Measurements from ENCODE around the gene PTPN1.
"Not testable (repeated sequence)": the region's sequence is repeated elsewhere in the genome, so short reads cannot be mapped to it uniquely, and the experiment has no call there.

Gene PTPN1

GRCh38 chr20:50615407-50615806 lies 105.2 kb downstream of the PTPN1 start:
- no peak for DNase-seq

GRCh38 chr20:50617022-50617421 lies 106.8 kb downstream of the PTPN1 start:
- DNase-seq = no peak

GRCh38 chr20:50618537-50618936 lies 108.4 kb downstream of the PTPN1 start:
- DNase-seq = no peak

GRCh38 chr20:50620459-50620858 lies 110.3 kb downstream of the PTPN1 start:
- DNase-seq = not testable (repeated sequence)

GRCh38 chr20:50621068-50621665 lies 111.0 kb downstream of the PTPN1 start:
- no peak for DNase-seq

GRCh38 chr20:50624351-50625016 lies 114.3 kb downstream of the PTPN1 start:
- DNase-seq = no peak

DNA sequence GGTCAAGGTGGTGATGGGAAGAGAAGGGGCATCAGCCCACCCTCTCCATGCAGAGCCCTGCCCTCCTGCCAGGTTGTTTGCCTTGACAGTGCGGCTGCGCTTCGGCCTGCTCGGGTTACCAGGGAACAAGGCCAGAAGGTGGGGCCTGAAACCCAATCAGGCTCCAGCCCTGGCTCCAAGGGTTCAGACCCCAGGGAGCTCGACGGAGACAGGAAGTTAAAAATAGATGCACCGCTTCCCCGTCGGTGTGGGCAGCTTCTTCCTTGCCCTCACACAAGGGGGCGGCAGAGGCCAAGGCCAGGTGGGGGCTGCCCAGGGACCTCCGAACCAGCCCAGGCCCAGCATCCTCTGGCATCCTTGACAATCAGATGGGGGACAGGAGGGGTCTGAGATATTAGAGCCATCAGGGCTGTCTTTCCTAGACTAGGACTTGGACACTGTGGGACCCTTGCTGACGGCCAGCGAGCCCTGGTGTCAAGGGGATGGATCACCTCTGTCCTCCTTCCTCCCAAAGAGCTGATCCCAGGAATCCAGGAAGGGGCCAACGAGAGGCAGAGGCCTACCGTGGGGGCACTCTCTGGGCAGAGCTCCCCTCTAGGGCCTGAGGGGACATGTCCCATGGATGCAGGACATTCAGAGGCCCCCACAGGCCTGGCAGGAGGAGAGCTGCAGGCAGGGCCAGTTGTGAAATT lies 115.9 kb downstream of the PTPN1 start:
- DNase-seq = peak; percentile 26 to 27

DNA sequence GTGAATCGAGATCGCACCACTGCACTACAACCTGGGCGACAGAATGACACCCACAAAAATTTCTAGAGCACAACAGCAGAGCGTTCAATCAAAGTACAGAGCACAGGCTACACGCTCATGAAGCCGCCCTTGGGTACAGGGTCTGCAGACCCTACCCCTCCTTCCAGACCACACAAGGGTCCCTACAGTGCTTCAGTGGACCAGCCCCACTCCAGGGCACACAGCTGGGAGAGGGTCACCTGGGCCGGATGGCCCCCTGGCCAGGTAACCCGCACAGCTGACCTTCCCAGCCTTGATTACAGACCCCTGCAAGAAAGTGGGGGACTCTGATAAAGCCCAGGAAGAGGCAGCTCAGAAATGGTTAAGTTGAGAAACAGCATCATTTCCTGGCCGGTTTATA lies 117.6 kb downstream of the PTPN1 start:
- DNase-seq = no peak

- no peak for DNase-seq
These were observed 118.1 kb downstream of the PTPN1 start for GRCh38 chr20:50628332-50628731.

DNA sequence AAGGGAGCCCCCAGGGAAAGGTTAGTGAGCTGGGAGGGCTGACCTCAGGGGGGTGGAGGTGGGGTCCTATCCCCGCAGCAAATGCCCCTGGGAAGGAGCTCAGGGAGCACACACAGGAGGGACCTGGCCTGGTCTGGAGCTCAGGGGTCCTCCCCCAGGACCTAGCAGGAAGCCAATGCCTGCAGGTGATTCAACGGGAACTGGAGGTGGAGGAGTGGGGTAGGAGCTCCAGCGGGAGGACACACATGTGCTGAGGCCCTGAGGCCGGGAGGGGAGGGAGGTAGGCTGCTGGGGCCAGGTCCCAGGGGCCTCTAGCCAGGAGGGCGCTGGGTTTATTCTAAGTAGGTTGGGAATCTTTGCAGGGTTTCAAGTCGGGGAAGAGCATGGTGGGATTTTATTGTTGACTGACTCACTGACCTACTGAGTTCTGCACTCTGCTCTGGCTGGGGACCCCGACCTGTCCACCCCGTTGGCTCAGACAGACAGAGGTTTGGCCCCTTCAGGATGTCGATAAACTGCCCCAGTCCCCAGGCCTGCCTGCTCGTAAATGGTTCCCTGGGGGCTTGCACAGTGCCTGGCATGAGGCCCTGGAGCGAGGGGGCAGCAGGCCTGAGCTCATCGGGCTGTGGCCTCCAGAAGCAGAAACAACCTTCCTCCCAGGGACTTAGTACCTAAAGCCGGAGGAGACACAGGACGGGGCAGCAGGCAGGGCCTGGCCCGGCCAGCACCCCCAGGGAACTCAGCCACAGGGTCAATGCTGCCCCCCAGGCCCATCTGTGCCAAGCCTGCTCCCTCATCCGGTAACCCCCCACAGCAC lies 118.9 kb downstream of the PTPN1 start:
- no peak for DNase-seq

DNA sequence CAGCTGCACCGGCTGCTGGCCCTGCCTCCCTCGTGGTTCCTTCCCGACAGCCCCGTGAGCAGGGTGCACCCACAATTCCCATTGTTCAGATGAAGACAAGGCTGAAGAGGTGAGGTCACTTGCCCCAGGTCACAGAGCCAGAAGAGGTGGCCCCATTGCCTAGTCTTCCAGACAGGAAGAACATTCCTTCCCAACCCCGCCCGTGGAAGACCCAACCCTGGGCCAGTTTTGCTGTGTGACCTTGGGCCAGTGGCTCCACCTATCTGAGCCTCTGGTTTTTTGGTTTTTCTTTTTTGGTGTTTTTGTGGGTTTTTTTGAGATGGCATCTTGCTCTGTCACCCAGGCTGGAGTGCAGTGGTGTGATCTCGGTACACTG lies 119.5 kb downstream of the PTPN1 start:
- DNase-seq = no peak

- DNase-seq = no peak
These were observed 120.5 kb downstream of the PTPN1 start for GRCh38 chr20:50630578-50631263.

GRCh38 chr20:50632236-50632635 lies 122.1 kb downstream of the PTPN1 start:
- no peak for DNase-seq

DNA sequence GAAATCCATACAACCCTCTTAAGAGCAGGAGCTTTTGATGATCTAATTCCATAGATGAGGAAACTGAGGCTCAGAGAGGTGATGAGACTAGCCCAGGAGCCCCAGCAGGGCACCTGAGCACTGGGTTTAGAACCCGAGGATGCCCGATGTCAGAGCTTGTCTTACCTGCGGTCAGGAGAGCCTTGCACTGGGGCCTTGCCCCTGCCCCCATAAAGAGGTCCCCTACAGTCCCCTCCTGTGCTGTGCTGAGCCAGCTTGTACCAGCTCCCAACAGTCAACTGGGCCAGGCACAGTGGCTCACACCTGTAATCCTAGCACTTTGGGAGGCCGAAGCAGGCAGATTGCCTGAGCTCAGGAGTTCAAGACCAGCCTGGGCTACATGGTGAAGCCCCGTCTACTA lies 122.5 kb downstream of the PTPN1 start:
- DNase-seq = no peak

GRCh38 chr20:50633361-50633760 lies 123.2 kb downstream of the PTPN1 start:
- DNase-seq = no peak

DNA sequence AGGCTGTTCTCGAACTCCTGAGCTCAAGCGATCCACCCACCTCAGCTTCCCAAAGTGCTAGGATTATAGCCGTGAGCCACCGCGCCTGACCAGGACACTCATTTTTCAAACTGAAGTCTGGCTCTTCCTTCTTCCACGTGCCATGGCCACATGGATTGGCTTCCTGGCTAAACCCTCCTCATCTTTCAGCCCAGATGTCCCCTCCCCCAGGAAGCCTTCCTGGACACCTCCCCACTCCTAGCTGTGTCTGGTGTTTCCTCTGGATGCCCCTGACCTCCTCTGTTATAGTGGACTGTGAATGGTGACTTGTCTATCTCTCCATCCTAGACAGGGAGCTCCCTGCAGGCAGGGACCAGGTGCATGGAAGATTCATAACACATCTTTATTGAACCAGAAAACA lies 124.0 kb downstream of the PTPN1 start:
- DNase-seq = no peak
